MM.1S (cell line): Measurements from ENCODE around the gene GAB2.

Experiments used
- CTCF ChIP-seq: fragments of 300-600 bp; sonication (generic); IDR thresholded peaks from 2 replicates; pipeline ENCODE4 v1.5.1; 2016; ENCODE audit warnings: antibody characterized with exemption, low read length, mixed read lengths
- EZH2 ChIP-seq: fragments of 300-600 bp; sonication (generic); optimal IDR thresholded peaks from 2 replicates; pipeline ENCODE3; 2017; ENCODE audit warnings: low read depth, mild to moderate bottlenecking, antibody characterized with exemption, low read length, mixed read lengths

GRCh38 chr11:78417888-78418583, 416 bp upstream of the GAB2 start:
- no peak for TF ChIP-seq CTCF
- TF ChIP-seq EZH2: no peak
